GM10248 (cell line): ENCODE data around the gene NKX6-1.

Source experiments
- CTCF ChIA-PET: fragments of 300-600 bp; sonication (Branson Sonifier 250); formaldehyde crosslinking; extraction: SDS; loops from one replicate; lab custom pipeline; 2021; ENCODE audit warnings: antibody characterized with exemption; lab: Yijun Ruan, JAX
- POLR2A ChIA-PET: fragments of 350-650 bp; sonication (Branson Sonifier 250); formaldehyde crosslinking; extraction: SDS; loops from one replicate; lab custom pipeline; 2020; ENCODE audit warnings: antibody characterized with exemption; lab: Yijun Ruan, JAX
- DNase-seq: peaks from one replicate; pipeline ENCODE4 v3.0.0; 2012; ENCODE audit errors: extremely low spot score
- CTCF ChIP-seq: IDR thresholded peaks from 2 replicates; pipeline ENCODE4 v1.5.1; 2012; ENCODE audit warnings: mild to moderate bottlenecking, low read depth; ENCODE audit errors: extremely low read depth, missing control alignments, control extremely low read depth

NKX6-1 gene

DNA sequence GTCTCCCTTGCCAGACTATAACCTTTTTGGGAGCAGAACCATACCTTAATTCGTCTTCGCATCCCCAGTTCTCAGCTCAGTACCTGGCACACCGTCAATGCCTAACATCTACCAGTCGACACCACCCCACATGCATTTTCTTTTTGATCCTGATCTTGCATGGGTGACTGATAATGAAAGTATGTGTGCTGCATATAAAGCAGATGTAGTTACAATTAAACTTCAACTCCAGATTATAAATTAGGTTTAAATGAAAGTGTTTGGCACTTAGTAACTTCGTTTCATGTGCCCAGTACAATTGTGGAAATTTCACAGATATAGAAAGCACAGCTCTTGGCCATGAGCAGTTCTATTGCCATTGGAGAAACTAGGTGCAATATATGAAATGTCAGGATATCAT lies 8.8 kb upstream of the NKX6-1 start:
- ChIA-PET CTCF (no interaction called here), POLR2A (no interaction called here)
- no peak for TF ChIP-seq CTCF
- DNase-seq = no peak

DNA sequence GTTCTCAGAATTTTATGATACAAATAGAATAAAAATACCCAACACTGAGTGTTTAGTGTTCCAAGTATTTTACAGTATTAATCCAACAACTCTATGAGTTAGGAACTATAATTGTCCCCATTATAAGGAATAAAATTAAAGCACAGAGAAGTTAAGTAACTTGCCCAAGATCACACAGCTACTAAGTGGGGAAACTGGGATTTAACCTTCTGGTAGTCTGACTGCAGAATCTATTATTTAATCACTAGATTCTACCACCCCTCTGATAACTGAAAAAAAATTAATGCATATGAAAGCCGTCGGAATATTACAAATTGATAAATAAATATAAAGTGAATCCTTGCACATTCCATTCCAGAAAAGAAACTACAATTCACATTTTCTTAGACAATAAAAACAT lies 5.7 kb upstream of the NKX6-1 start:
- CTCF ChIA-PET = interaction anchor here (1.2 kb wide), 1 partner anchor 860 kb away, joined by 3 read pairs; no protein-coding TSS in a partner anchor
- TF ChIP-seq CTCF = no peak

DNA sequence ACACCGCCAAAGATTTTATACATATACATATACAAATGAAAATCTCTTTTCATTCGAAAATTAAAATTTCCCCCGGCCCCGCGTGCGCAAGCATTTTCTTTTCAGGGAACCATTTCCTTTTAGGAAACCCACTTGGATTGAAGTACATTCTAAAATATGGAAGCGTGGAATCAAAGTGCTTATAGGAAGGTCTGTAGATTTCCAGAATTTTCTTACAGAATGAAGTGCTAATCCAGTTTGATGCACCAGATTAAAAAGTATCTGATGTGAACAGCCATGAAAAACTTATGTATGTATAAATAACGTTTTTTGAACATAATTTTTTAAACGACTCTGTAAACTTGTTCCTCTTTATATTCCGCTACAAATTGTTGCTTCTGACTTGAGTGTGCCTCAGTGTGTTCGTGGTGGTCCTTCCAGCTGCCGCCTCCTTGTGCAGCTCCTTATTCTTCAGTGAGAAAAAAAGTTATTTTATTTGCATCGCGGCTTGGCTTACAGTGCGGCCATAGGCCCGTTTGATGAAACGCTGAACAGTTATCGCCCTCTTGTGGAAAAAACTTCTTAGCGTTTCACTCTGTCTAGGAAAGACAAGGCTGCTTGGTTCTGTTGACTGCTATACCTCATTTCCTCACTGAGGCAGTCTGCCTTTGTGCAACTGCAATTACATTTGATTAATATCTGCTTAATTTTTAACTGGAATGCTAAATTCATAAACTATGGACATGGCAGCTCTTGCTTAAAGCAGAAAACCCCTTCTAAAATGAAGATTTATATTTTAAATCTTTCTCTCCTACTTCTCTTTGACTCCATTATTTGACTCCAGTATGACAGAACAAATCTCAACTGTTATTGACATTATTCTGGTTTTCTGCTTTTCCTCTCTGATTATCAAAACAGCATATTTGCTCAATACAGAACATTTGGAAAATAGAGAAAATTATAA lies 4.7 kb upstream of the NKX6-1 start:
- POLR2A ChIA-PET = no interaction called here
- TF ChIP-seq CTCF = peak; percentile 55
- CTCF ChIA-PET = interaction anchor here (0.7 to 2.5 kb wide), 5 partner anchors 8 to 858 kb away, joined by 3 to 13 read pairs (median 3); no protein-coding TSS in a partner anchor
- DNase-seq = no peak

More for the DNA sequence above, 5.7 kb upstream of the NKX6-1 start:
- DNase-seq = no peak
- POLR2A ChIA-PET = no interaction called here

DNA sequence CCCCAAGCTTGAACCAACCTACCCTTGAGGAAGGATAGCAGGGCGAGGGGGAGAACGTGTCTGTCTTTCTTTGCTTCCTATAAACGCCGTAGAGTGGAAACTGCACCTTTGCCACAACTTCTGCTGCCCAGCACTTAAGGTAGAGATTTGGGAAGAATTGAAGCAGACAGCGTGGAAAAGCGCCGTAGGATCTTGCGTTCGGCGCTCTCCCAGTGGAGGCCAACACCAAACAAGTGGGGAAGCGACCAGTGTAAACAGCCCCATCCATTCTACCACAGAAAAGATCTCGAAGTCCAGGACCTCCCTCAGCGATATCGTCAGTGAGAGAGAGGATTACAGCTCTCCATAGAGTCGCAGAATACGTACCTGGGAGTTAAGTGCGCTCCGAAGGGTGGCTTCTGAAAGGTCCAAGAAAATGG lies 3.9 kb upstream of the NKX6-1 start:
- CTCF ChIA-PET = interaction anchor here (0.9 to 2.5 kb wide), 3 partner anchors 8 to 857 kb away, joined by 3 to 13 read pairs (median 3); no protein-coding TSS in a partner anchor
- no peak for DNase-seq
- POLR2A ChIA-PET = no interaction called here
- no peak for TF ChIP-seq CTCF

GRCh38 chr4:84502333-84502954 lies 3.4 kb upstream of the NKX6-1 start:
- CTCF ChIA-PET = interaction anchor here (0.6 to 2.5 kb wide), 4 partner anchors 9 to 856 kb away, joined by 3 to 13 read pairs (median 3); no protein-coding TSS in a partner anchor

More at GRCh38 chr4:84502333-84502954, 3.4 kb upstream of the NKX6-1 start:
- TF ChIP-seq CTCF = no peak
- POLR2A ChIA-PET = no interaction called here
- no peak for DNase-seq
